T47D (cell line): ENCODE results near the gene TFF3.

Experiments
- DNase-seq, 2 experiments: peaks; one replicate each; pipeline versions ENCODE4 v3.0.0 to v3.0.0-alpha.2; 2011 to 2012; ENCODE audit warnings: low read depth in 1 of 2, low spot score in 1 of 2
- JUND ChIP-seq: IDR thresholded peaks from 2 replicates; pipeline ENCODE4 v1.6.1; 2012; ENCODE audit warnings: low read depth
- in situ Hi-C: cut with HindIII; loops from 2 replicates; pipeline ENCODE4 v1.10.0; 2016; ENCODE audit warnings: low sequenced_read_pairs, low pct_unique_long_range_greater_than_20kb

Gene TFF3

DNA sequence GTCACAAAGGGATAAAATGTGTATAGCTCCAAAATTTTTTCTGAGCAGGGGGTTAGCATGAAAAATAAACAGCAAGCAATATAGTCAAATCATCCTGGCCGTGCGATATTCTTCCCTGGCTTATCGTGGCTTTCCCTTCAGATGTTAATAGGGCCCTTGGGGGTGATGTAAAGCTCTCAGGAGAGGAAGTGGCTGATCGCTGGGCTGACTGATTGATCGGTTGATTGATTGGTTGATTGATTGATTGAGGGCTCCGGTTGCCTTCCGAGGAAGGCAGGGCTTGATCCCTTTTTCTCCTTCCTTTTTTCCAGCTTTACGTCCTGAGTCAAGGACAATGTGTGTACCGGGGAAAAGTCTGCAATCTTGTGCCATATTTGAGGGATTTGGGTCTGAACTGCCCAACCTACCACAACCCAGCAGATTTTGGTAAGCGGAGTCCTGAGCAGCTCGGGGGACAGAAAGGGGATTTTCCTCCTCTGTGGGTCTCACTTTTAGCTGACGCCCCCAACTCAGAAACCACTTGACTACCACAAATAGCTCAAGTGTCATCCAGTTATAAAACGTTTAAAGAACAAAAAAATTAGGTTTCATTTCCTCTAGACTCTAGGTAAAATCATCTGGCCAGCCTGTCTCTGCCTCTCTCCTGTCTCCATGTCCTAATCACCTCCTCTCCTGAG, 29.5 kb downstream of the TFF3 start:
- DNase-seq, result no peak
- in situ Hi-C loops, result no loop called here
- TF ChIP-seq JUND, result no peak

DNA sequence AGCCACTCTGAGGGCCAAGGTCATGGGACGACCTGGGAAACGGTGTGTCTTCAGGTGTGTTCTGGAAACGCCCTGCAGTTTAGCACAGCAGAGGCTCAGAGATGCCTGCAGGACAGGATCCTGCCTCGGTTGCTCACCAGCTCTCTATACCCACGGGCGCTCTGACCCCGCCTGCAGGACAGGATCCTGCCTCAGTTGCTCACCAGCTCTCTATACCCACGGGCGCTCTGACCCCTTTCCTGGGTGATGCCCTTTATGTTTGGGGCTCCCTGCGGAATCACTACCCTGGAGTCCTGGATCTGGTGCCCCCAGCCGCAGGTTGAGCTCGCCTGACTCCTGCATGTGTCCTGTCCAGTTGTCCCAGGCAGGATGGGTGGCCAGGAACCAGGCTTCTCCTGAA, 32.5 kb downstream of the TFF3 start:
- in situ Hi-C loops, result no loop called here
- no peak for DNase-seq
- TF ChIP-seq JUND, result no peak

DNA sequence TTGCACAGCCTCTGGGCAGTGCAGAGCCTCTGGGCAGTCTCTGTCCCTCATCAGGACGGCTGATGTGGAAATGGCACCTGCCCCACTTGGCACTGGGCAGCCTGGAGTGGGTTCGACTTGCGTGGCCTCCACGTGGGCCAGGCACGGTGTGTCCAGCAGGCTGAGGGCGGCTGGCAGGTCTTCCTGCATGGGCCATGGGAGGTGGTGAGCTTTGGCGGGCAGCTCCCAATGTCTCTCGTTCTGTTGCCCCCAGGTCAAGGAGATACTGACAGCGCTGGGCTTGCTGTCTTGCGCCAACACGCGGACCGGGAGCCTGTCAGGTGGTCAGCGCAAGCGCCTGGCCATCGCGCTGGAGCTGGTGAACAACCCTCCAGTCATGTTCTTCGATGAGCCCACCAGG, 33.2 kb downstream of the TFF3 start:
- in situ Hi-C loops, result no loop called here
- DNase-seq, result no peak
- no peak for TF ChIP-seq JUND

DNA sequence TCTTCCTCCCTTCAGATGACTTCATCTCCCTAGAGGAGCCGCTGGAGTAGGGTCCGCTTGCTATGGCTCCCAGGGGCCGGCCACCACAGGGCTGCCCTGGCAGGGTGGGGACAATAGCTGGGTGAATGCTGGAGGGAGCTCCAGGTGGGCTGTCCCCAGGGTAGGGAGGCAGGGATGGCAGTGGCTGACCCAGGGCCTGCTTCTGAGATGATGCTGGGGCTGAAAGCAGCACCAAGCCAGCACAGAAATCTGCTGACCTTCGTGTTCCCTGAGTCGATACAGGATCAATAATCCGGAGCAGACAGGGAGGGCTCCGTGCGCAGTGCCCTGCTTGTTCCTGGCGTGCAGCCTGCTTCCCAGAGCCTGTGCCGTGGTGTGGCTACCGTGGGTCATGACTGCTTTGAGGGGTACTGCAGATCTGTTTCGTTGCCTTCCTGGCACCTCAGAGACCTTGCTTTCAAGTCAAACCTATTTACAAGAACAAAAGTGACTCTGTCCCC, 34.0 kb downstream of the TFF3 start:
- no peak for TF ChIP-seq JUND
- in situ Hi-C loops, result no loop called here
- no peak for DNase-seq

DNA sequence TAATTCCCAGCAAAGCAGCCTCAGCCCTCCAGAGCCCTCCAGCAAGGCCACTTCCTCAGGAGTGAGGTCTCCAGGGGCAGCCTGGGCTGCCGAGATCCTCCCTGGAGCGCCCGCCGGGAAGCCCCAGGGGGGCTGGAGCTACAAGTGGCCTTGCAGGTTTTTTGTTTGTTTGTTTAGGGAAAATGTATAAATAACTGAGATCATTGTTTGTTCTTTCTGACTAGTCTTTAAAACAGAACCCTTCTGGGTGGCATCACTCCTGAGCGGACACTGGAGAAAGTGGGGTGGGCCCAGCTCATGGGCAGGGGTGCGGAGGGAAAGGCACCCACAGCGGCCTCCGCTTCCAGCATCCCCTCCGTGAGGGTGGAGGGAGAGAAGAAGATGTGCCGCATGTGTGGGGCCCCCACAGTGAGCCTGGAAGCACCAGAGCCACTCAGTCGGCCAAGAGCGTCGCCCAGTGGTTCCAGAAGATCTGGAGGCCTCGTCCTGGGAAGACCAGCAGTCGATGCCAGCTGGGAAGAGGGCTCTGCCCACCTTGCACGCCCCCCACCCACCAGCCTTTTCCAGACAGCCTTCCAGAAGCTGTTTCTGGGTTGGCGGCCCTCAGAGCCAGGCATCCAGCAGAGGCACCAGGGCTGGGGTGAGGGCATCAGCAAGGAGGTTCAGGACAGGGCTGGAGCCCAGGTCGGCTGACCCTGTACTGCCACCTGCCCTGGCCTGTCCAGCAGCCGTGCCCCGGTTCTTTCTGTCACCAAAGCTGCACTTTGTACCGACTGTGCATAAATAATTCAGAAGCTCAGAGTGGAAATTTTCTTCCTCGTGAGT, 34.6 kb downstream of the TFF3 start:
- in situ Hi-C loops, result no loop called here
- no peak for DNase-seq
- no peak for TF ChIP-seq JUND

DNA sequence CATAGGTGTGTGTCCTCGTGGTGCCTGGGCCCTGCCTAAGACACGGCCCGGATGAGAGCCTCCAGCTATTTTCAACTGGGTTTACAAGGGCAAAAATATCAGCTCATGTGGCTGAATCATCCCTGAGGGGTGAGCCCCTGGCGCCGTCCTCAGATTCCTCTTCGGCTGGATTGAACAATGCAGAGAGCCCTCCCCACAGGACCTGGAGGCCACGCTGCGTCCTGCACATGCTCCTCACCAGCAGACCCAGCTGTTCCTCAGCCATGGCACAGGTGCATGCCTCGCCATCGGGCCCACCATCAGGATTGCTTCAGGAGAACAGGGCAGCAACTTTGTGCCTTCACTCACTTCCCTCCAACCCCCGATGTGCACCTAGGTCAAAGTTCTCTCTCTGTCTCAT, 35.3 kb downstream of the TFF3 start:
- DNase-seq, result no peak
- in situ Hi-C loops, result no loop called here
- no peak for TF ChIP-seq JUND

DNA sequence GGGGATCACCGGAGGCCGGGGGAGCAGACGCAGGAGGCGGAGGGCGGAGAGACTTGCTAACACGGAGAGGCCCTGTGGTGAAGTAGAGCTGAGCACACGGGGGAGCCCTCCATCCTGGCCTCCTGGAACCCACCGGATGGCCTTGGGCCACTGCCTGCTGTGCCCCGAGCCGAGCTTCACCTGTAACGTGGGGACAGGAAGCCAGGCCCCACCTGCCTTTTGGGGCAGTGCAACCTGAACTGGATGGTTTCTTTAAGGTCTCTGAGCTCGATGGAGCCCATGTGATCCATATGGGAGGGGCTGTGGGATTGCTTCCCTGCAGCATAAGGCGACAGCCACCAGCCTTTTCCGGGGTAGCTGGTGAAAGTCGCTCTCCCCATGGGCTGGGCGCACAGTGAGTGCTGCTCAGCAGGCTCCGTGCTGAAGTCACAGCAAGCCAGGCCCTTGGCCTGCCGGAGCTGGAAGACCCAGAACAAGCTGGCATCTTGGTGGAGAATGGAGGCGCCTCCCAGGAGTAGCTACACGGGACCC, 35.8 kb downstream of the TFF3 start:
- in situ Hi-C loops, result no loop called here
- no peak for TF ChIP-seq JUND
- no peak for DNase-seq

DNA sequence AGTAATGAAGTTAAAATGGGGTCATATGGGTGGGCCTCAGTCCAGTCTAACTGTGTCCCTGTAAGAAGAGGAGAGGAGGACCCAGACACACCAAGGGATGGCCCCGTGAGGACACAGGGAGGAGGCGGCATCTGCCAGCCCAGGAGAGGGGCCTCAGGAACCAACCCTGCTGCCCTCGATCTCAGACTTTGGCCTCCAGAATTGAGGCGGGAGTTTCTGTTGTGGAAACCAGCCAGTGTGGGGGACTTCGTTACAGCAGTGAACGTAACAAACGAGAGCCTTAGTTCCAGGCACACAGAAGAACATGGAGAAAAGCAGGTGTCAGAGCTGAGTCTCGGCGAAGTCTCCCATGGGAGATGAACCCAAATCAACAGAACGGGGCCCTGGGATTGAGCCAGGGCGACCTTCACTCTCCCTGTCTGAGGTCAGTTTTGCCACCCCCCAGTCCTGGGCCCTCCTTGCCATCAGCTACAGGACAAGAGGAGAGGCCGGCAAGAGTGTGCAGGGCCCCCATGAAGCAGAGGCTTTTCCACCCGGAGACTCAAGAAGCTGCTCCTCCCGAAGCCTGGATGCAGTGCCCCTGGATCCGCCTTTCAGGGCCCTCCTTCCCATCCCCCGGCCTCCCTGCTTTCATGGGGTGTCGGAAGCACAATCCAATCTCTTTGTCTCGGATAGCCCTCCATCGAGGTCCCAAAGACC, 36.6 kb downstream of the TFF3 start:
- DNase-seq, result no peak
- in situ Hi-C loops, result no loop called here
- TF ChIP-seq JUND, result no peak

DNA sequence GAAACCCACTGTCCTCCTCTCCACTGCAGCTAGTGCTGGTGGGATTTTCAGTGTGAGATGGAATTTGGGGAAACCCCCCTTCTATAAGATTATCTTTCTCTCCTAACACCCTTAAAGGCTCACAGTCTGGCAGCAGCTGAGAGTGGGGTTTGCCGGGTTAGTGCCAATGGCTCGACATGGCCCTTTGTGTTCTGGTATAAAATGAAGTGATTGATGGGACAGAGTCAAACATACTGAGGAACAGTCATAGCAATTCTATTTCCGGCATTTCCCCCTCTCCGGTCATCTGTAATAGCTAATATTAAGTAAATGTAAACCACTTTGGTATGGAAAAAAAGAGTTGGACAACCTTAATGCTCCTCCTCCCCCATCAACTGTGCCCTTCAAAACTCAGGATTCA, 37.6 kb downstream of the TFF3 start:
- TF ChIP-seq JUND, result no peak
- DNase-seq, result no peak
- in situ Hi-C loops, result no loop called here

DNA sequence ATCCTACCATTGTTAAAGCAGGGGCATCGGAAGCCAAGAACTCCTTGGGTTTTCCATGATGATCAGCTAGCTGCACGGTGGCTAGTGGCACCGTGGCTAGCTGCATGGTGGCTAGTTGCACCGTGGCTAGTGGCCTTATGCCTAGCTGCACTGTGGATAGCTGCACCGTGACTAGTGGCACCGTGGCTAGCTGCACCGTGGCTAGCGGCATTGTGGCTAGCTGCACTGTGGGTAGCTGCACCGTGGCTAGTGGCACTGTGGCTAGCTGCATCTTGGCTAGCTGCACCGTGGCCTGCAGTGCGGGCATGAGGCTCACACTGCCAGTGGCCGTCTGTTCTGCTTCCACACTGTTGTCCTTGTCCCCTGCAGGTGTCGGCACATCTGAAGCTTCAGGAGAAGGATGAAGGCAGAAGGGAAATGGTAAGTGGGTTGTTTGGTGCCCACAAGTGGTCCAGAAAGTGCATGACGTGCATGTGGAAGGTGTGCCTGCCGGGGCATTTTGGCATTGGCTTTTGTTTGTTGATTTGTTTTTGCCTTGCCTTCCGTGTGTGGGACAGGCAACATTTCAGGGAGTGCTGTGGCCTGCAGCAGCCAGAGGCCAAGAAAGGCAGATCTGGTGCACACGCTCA, 38.6 kb downstream of the TFF3 start:
- in situ Hi-C loops, result no loop called here
- DNase-seq, result peak in 1 of 2 experiments; percentile 56
- TF ChIP-seq JUND, result no peak

DNA sequence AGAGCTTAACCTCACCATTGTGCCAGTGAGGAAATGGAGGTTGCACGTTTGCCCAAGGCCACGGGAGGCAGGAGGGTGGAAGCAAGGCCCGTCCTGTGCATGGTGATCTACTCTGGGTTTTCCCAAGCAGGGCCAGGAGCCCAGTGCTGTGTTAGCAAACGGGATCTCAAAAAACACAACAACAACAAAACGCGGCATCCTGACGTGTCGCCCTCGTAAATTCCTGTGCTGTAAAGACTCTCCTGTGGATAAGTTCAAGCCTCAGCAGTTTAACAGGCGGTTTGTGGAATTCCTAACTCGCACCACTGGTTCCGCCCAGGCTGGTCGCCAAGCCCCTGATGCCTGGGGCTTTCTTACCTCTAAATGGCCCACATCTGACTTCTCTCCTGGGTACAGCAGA, 39.1 kb downstream of the TFF3 start:
- TF ChIP-seq JUND, result no peak
- peak in 1 of 2 experiments; percentile 53 for DNase-seq
- in situ Hi-C loops, result no loop called here

DNA sequence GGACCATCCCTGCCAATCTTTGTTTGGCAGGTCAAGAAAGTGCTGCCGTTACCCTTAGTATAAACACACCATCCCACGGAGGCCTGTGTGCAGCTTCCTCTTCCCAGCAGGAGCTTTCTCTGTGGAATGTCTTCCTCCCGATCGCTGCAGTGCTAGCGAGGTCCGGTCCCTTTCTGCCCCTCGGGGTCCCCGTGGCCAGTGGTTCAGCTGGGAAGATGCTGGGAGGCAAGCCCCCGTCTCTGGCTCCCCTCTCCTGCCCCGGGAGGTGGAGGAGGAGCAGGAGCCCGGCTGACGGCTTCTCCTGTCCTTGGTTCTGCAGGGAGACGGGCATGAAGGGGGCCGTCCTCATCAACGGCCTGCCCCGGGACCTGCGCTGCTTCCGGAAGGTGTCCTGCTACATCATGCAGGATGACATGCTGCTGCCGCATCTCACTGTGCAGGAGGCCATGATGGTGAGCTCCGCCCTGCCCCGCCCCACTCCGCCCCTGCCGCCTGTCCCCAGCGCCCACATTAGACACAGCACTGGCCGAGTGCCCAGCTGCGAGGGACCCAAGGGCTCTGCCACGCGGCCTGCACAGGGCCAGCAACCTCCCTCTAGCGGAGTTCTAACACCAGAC, 42.1 kb downstream of the TFF3 start:
- in situ Hi-C loops, result no loop called here
- no peak for TF ChIP-seq JUND
- no peak for DNase-seq
